H9 (cell line): ENCODE results near the gene POU2AF1. TPM values are rescaled to one million over a fixed set of nuclear protein-coding genes. Genes with fewer than 3 reads are reported as not detected.

ENCODE experiments used
- DNase-seq: peaks from one replicate; pipeline ENCODE4 v3.0.0-alpha.2; 2017
- H2AFZ ChIP-seq: one replicate; pipeline ENCODE4 v1.6.1; 2013; ENCODE audit warnings: mild to moderate bottlenecking, low read length, control low read depth, moderate library complexity
- H2AK5ac ChIP-seq: 2 replicates; pipeline ENCODE4 v1.6.1; 2013; ENCODE audit warnings: low read length, control low read depth, mixed read lengths; ENCODE audit not compliant: insufficient read length
- H2BK120ac ChIP-seq: one replicate; pipeline ENCODE4 v1.6.1; 2013; ENCODE audit warnings: low read depth, mild to moderate bottlenecking, low read length, control low read depth, inconsistent platforms; ENCODE audit not compliant: poor library complexity, severe bottlenecking
- H2BK12ac ChIP-seq: 2 replicates; pipeline ENCODE4 v1.6.1; 2013; ENCODE audit warnings: low read length, control low read depth, mixed read lengths, low read depth; ENCODE audit not compliant: insufficient read length
- H2BK15ac ChIP-seq: 2 replicates; pipeline ENCODE4 v1.6.1; 2013; ENCODE audit warnings: low read depth, low read length, control low read depth
- H2BK20ac ChIP-seq: one replicate; pipeline ENCODE4 v1.6.1; 2013; ENCODE audit warnings: low read depth, mild to moderate bottlenecking, low read length, control low read depth, inconsistent platforms; ENCODE audit not compliant: poor library complexity, severe bottlenecking
- H2BK5ac ChIP-seq: 2 replicates; pipeline ENCODE4 v1.6.1; 2013; ENCODE audit warnings: low read length, control low read depth, mixed read lengths; ENCODE audit not compliant: insufficient read length
- H3K14ac ChIP-seq: 2 replicates; pipeline ENCODE4 v1.6.1; 2013; ENCODE audit warnings: low read length, control low read depth; ENCODE audit not compliant: insufficient read depth
- H3K18ac ChIP-seq: 2 replicates; pipeline ENCODE4 v1.6.1; 2013; ENCODE audit warnings: low read depth, mild to moderate bottlenecking, mixed read lengths, low read length, control low read depth; ENCODE audit not compliant: insufficient read length
- H3K23ac ChIP-seq: 2 replicates; pipeline ENCODE4 v1.6.1; 2013; ENCODE audit warnings: low read length, control low read depth, mixed read lengths, low read depth; ENCODE audit not compliant: insufficient read length
- H3K23me2 ChIP-seq: 2 replicates; pipeline ENCODE4 v1.6.1; 2013; ENCODE audit warnings: low read depth, mild to moderate bottlenecking, mixed read lengths, low read length, control low read depth; ENCODE audit not compliant: insufficient read length, poor library complexity, severe bottlenecking
- H3K27ac ChIP-seq: 2 replicates; pipeline ENCODE4 v1.5.1; 2013; ENCODE audit warnings: low read length, control low read depth, mixed read lengths, low read depth; ENCODE audit not compliant: insufficient read length
- H3K27me3 ChIP-seq: 2 replicates; pipeline ENCODE4 v1.6.1; 2013; ENCODE audit warnings: low read length, control low read depth, inconsistent platforms; ENCODE audit not compliant: insufficient read depth
- H3K4ac ChIP-seq: 2 replicates; pipeline ENCODE4 v1.6.1; 2013; ENCODE audit warnings: low read depth, mild to moderate bottlenecking, control low read depth, inconsistent platforms, low read length, moderate library complexity
- H3K4me1 ChIP-seq: 2 replicates; pipeline ENCODE4 v1.6.1; 2013; ENCODE audit warnings: low read length, control low read depth, inconsistent platforms; ENCODE audit not compliant: insufficient read depth
- H3K4me2 ChIP-seq: 2 replicates; pipeline ENCODE4 v1.6.1; 2013; ENCODE audit warnings: low read length, control low read depth, mixed read lengths; ENCODE audit not compliant: insufficient read length, insufficient read depth
- H3K56ac ChIP-seq: 2 replicates; pipeline ENCODE4 v1.6.1; 2013; ENCODE audit warnings: low read depth, mild to moderate bottlenecking, mixed read lengths, low read length, control low read depth; ENCODE audit not compliant: insufficient read length
- H3K79me1 ChIP-seq: 2 replicates; pipeline ENCODE4 v1.6.1; 2013; ENCODE audit warnings: low read depth, mild to moderate bottlenecking, moderate library complexity, low read length, control low read depth, inconsistent platforms; ENCODE audit not compliant: insufficient read depth, poor library complexity, severe bottlenecking
- H3K79me2 ChIP-seq: 2 replicates; pipeline ENCODE4 v1.6.1; 2013; ENCODE audit warnings: low read length, control low read depth, inconsistent platforms; ENCODE audit not compliant: insufficient read depth
- H3K9ac ChIP-seq: 2 replicates; pipeline ENCODE4 v1.6.1; 2013; ENCODE audit warnings: low read length, control low read depth, mixed read lengths; ENCODE audit not compliant: insufficient read length; ENCODE audit errors: extremely low read depth
- H3K9me3 ChIP-seq: one replicate; pipeline ENCODE4 v1.6.1; 2013; ENCODE audit warnings: low read depth, low read length, inconsistent platforms; ENCODE audit not compliant: control insufficient read depth
- H3T11ph ChIP-seq: one replicate; pipeline ENCODE4 v1.6.1; 2013; ENCODE audit warnings: mild to moderate bottlenecking, low read length, control low read depth, inconsistent platforms
- H4K20me1 ChIP-seq: one replicate; pipeline ENCODE4 v1.6.1; 2013; ENCODE audit not compliant: control insufficient read depth, insufficient read length, insufficient read depth
- H4K5ac ChIP-seq: 2 replicates; pipeline ENCODE4 v1.6.1; 2013; ENCODE audit warnings: low read depth, mild to moderate bottlenecking, mixed read lengths, low read length, control low read depth; ENCODE audit not compliant: insufficient read length
- H4K8ac ChIP-seq: replicated peaks from 2 replicates; pipeline ENCODE4 v1.6.1; 2013; ENCODE audit warnings: low read length, control low read depth, mixed read lengths, low read depth; ENCODE audit not compliant: insufficient read length
- H4K91ac ChIP-seq: 2 replicates; pipeline ENCODE4 v1.6.1; 2013; ENCODE audit warnings: low read depth, mild to moderate bottlenecking, moderate library complexity, mixed read lengths, low read length, control low read depth; ENCODE audit not compliant: insufficient read length
- H3K27ac Mint-ChIP-seq, 3 experiments: 2 replicates in 2 of 3; 3 replicates in 1 of 3; pipeline ENCODE4 v1.8.0; 2020 to 2021; ENCODE audit warnings: mixed read lengths in 3 of 3, mild to moderate bottlenecking in 1 of 3, moderate library complexity in 1 of 3
- H3K27me3 Mint-ChIP-seq: 2 replicates; pipeline ENCODE4 v1.8.0; 2021; ENCODE audit warnings: low read depth, mild to moderate bottlenecking, moderate library complexity, mixed read lengths
- H3K36me3 Mint-ChIP-seq, 3 experiments: 2 replicates in 2 of 3; 3 replicates in 1 of 3; pipeline ENCODE4 v1.8.0; 2020 to 2021; ENCODE audit warnings: low read depth in 3 of 3, mixed read lengths in 3 of 3; ENCODE audit not compliant: insufficient read depth in 1 of 3
- H3K4me1 Mint-ChIP-seq, 2 experiments: 2 replicates each; pipeline ENCODE4 v1.8.0; 2020; ENCODE audit warnings: mixed read lengths in 2 of 2
- H3K4me3 Mint-ChIP-seq, 2 experiments: 2 replicates in 1 of 2; 3 replicates in 1 of 2; pipeline ENCODE4 v1.8.0; 2020 to 2021; ENCODE audit warnings: mild to moderate bottlenecking in 2 of 2, mixed read lengths in 2 of 2, moderate library complexity in 1 of 2
- H3K9me3 Mint-ChIP-seq, 2 experiments: 2 replicates in 1 of 2; 3 replicates in 1 of 2; pipeline ENCODE4 v1.8.0; 2020; ENCODE audit warnings: mild to moderate bottlenecking in 2 of 2, mixed read lengths in 2 of 2, moderate library complexity in 1 of 2
- WGBS: extraction: QIAGEN DNeasy Blood & Tissue Kit; methylation state at CpG from one replicate; pipeline ENCODE4 v1.1.7; 2013; ENCODE audit warnings: missing lambda C conversion rate, low lambda C conversion rate, mixed read lengths; ENCODE audit not compliant: insufficient read length; ENCODE audit errors: extremely low coverage; 5-methylcytosine and 5-hydroxymethylcytosine counted together
- total RNA-seq: library from RNA; stranded (reverse); gene quantifications from 2 replicates; pipeline ENCODE4 v1.2.1, GENCODE V29; 2021
- TF ChIP-seq, protein P1 (sequence below): fragments of 200-600 bp; sonication (generic); conservative IDR thresholded peaks from 3 replicates; pipeline ENCODE4 v1.8.0; 2021; ENCODE audit warnings: antibody characterized with exemption, mild to moderate bottlenecking

Gene POU2AF1
- total RNA-seq, 1 experiment from 2014 or later: not detected

DNA sequence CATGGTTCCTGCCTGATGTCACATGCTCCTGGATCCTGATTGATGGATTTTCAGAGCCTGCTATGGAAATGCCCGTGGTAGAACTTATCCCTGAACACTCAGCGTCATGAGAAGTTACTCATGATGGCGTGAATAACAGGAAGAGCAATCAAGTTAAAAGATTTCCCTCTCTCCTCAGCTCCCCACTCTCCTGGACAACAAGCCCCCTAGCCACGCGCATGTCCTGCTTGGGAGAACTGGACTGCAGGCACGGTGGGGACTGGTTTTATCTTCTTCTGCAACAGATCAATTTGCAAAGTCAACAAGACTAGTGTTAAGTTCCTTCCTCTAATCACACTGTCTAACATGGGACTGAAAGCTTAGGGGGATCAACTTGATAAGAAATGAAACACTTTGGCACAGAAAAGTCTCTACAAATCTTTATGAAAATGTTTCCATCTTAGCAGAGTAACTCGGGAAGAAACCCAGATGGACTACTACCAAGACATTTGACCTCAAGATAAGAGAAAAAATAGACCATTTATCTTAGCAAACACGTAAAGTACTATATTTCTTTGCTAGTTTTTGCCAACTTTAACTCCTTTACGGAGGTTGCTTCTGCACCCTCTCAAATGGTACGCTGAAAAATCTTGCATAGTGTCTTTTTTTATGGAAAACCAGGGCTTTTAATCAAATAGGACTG, 27.6 kb downstream of the POU2AF1 start:
- Histone ChIP-seq H3K4ac (no peak overlapping the region), H3K27me3 (no peaks in the 10 kb centered on the region), H3K4me1 (no peaks in the 10 kb centered on the region), H3K23ac (no peak overlapping the region), H4K5ac (no peak overlapping the region), H2BK20ac (no peak overlapping the region), H4K91ac (no peak overlapping the region), H2BK12ac (no peak overlapping the region), H3K23me2 (no peaks in the 10 kb centered on the region), H3K79me1 (no peaks in the 10 kb centered on the region), H3K9ac (no peak overlapping the region), H3K14ac (no peak overlapping the region), H3K4me2 (no peak overlapping the region), H2BK5ac (no peak overlapping the region), H3K56ac (no peak overlapping the region), H2BK15ac (no peak overlapping the region), H4K20me1 (no peaks in the 10 kb centered on the region), H3T11ph (no peak overlapping the region), H2BK120ac (no peak overlapping the region), H2AFZ (no peak overlapping the region), H3K79me2 (no peaks in the 10 kb centered on the region), H3K27ac (no peak overlapping the region), H3K9me3 (no peaks in the 10 kb centered on the region), H2AK5ac (no peak overlapping the region), H4K8ac (no peak overlapping the region), H3K18ac (no peak overlapping the region)
- peaks cover 4% of the 10 kb centered on the region in 2 experiments; a peak in 2 of 4 replicates for H3K4me1 Mint-ChIP-seq
- H3K4me3 Mint-ChIP-seq: no peak overlapping the region
- no peaks in the 10 kb centered on the region for H3K36me3 Mint-ChIP-seq
- no peak for DNase-seq
- H3K27me3 Mint-ChIP-seq: peaks cover 3% of the 10 kb centered on the region; the same call in 1 of the 2 replicates
- TF ChIP-seq, protein P1, sequence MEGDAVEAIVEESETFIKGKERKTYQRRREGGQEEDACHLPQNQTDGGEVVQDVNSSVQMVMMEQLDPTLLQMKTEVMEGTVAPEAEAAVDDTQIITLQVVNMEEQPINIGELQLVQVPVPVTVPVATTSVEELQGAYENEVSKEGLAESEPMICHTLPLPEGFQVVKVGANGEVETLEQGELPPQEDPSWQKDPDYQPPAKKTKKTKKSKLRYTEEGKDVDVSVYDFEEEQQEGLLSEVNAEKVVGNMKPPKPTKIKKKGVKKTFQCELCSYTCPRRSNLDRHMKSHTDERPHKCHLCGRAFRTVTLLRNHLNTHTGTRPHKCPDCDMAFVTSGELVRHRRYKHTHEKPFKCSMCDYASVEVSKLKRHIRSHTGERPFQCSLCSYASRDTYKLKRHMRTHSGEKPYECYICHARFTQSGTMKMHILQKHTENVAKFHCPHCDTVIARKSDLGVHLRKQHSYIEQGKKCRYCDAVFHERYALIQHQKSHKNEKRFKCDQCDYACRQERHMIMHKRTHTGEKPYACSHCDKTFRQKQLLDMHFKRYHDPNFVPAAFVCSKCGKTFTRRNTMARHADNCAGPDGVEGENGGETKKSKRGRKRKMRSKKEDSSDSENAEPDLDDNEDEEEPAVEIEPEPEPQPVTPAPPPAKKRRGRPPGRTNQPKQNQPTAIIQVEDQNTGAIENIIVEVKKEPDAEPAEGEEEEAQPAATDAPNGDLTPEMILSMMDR: no peak
- no peaks in the 10 kb centered on the region; a peak in 1 of 5 replicates for H3K9me3 Mint-ChIP-seq
- no CpG with 5 or more reads among the region's 10 CpGs for WGBS
- H3K27ac Mint-ChIP-seq: no peak overlapping the region; a peak in 1 of 7 replicates
